ENCODE data around the gene ARHGAP1.

ARHGAP1 gene

GRCh38 chr11:46661836-46662235 lies 38.6 kb downstream of the ARHGAP1 start:
- DNase-seq (ENCODE audit: low read depth, low spot score), result no peak
- Histone ChIP-seq H3K9me3 (ENCODE audit: control insufficient read depth, insufficient read depth, low read length) (no peaks in the 10 kb centered on the region), H3K36me3 (ENCODE audit: control insufficient read depth, insufficient read depth, low read length) (peaks cover 11% of the 10 kb centered on the region), H3K27ac (ENCODE audit: low read length) (no peak overlapping the region), H3K4me3 (ENCODE audit: low read length) (no peak overlapping the region), H3K27me3 (ENCODE audit: control insufficient read depth, insufficient read depth, low read length) (no peaks in the 10 kb centered on the region), H3K4me1 (ENCODE audit: control insufficient read depth, insufficient read depth, low read length) (no peaks in the 10 kb centered on the region)

GRCh38 chr11:46659908-46660307 lies 40.5 kb downstream of the ARHGAP1 start:
- no peak overlapping the region for H3K4me3 ChIP-seq (ENCODE audit: low read length)
- no CpG with 5 or more reads among the region's 1 CpG for WGBS (ENCODE audit: insufficient coverage, insufficient read length)
- H3K36me3 ChIP-seq (ENCODE audit: control insufficient read depth, insufficient read depth, low read length), result peaks cover 9% of the 10 kb centered on the region
- H3K9me3 ChIP-seq (ENCODE audit: control insufficient read depth, insufficient read depth, low read length), result no peaks in the 10 kb centered on the region
- no peaks in the 10 kb centered on the region for H3K27me3 ChIP-seq (ENCODE audit: control insufficient read depth, insufficient read depth, low read length)
- no peak for DNase-seq (ENCODE audit: low read depth, low spot score)
- no peak overlapping the region for H3K27ac ChIP-seq (ENCODE audit: low read length)
- no peaks in the 10 kb centered on the region for H3K4me1 ChIP-seq (ENCODE audit: control insufficient read depth, insufficient read depth, low read length)

GRCh38 chr11:46658259-46658658 lies 42.2 kb downstream of the ARHGAP1 start:
- no CpG with 5 or more reads among the region's 4 CpGs for WGBS (ENCODE audit: insufficient coverage, insufficient read length)
- DNase-seq (ENCODE audit: low read depth, low spot score), result no peak
- no peak overlapping the region for H3K4me3 ChIP-seq (ENCODE audit: low read length)
- no peaks in the 10 kb centered on the region for H3K27me3 ChIP-seq (ENCODE audit: control insufficient read depth, insufficient read depth, low read length)
- H3K9me3 ChIP-seq (ENCODE audit: control insufficient read depth, insufficient read depth, low read length), result no peaks in the 10 kb centered on the region
- peaks cover 9% of the 10 kb centered on the region for H3K36me3 ChIP-seq (ENCODE audit: control insufficient read depth, insufficient read depth, low read length)
- no peak overlapping the region for H3K27ac ChIP-seq (ENCODE audit: low read length)
- H3K4me1 ChIP-seq (ENCODE audit: control insufficient read depth, insufficient read depth, low read length), result no peaks in the 10 kb centered on the region

- Histone ChIP-seq H3K36me3 (ENCODE audit: control insufficient read depth, insufficient read depth, low read length) (peaks cover 9% of the 10 kb centered on the region), H3K4me1 (ENCODE audit: control insufficient read depth, insufficient read depth, low read length) (no peaks in the 10 kb centered on the region), H3K27ac (ENCODE audit: low read length) (no peak overlapping the region), H3K27me3 (ENCODE audit: control insufficient read depth, insufficient read depth, low read length) (no peaks in the 10 kb centered on the region), H3K4me3 (ENCODE audit: low read length) (no peak overlapping the region), H3K9me3 (ENCODE audit: control insufficient read depth, insufficient read depth, low read length) (no peaks in the 10 kb centered on the region)
- no CpG with 5 or more reads among the region's 3 CpGs for WGBS (ENCODE audit: insufficient coverage, insufficient read length)
- DNase-seq (ENCODE audit: low read depth, low spot score), result no peak
Measured at GRCh38 chr11:46657186-46657585, 43.2 kb downstream of the ARHGAP1 start.

- WGBS (ENCODE audit: insufficient coverage, insufficient read length), result no CpG with 5 or more reads among the region's 4 CpGs
- peaks cover 13% of the 10 kb centered on the region for H3K36me3 ChIP-seq (ENCODE audit: control insufficient read depth, insufficient read depth, low read length)
- no peak for DNase-seq (ENCODE audit: low read depth, low spot score)
Measured at GRCh38 chr11:46655631-46656030, 44.8 kb downstream of the ARHGAP1 start.

GRCh38 chr11:46649180-46649738 lies 51.2 kb downstream of the ARHGAP1 start:
- Histone ChIP-seq H3K4me3 (ENCODE audit: low read length) (no peak overlapping the region), H3K4me1 (ENCODE audit: control insufficient read depth, insufficient read depth, low read length) (no peaks in the 10 kb centered on the region), H3K9me3 (ENCODE audit: control insufficient read depth, insufficient read depth, low read length) (no peaks in the 10 kb centered on the region), H3K36me3 (ENCODE audit: control insufficient read depth, insufficient read depth, low read length) (peaks cover 14% of the 10 kb centered on the region; the same call in 1 of the 2 replicates), H3K27me3 (ENCODE audit: control insufficient read depth, insufficient read depth, low read length) (no peaks in the 10 kb centered on the region), H3K27ac (ENCODE audit: low read length) (no peak overlapping the region)
- no CpG with 5 or more reads among the region's 2 CpGs for WGBS (ENCODE audit: insufficient coverage, insufficient read length)
- DNase-seq (ENCODE audit: low read depth, low spot score), result no peak

More at GRCh38 chr11:46655631-46656030, 44.8 kb downstream of the ARHGAP1 start:
- no peak overlapping the region for H3K27ac ChIP-seq (ENCODE audit: low read length)
- no peaks in the 10 kb centered on the region for H3K27me3 ChIP-seq (ENCODE audit: control insufficient read depth, insufficient read depth, low read length)
- H3K4me1 ChIP-seq (ENCODE audit: control insufficient read depth, insufficient read depth, low read length), result no peaks in the 10 kb centered on the region
- H3K9me3 ChIP-seq (ENCODE audit: control insufficient read depth, insufficient read depth, low read length), result no peaks in the 10 kb centered on the region
- H3K4me3 ChIP-seq (ENCODE audit: low read length), result no peak overlapping the region

GRCh38 chr11:46643986-46644385 lies 56.4 kb downstream of the ARHGAP1 start:
- H3K4me3 ChIP-seq (ENCODE audit: low read length), result no peak overlapping the region
- H3K4me1 ChIP-seq (ENCODE audit: control insufficient read depth, insufficient read depth, low read length), result no peaks in the 10 kb centered on the region
- H3K36me3 ChIP-seq (ENCODE audit: control insufficient read depth, insufficient read depth, low read length), result peaks cover 4% of the 10 kb centered on the region; the same call in 1 of the 2 replicates
- DNase-seq (ENCODE audit: low read depth, low spot score), result no peak
- no peaks in the 10 kb centered on the region for H3K27me3 ChIP-seq (ENCODE audit: control insufficient read depth, insufficient read depth, low read length)
- H3K9me3 ChIP-seq (ENCODE audit: control insufficient read depth, insufficient read depth, low read length), result no peaks in the 10 kb centered on the region
- H3K27ac ChIP-seq (ENCODE audit: low read length), result no peak overlapping the region

GRCh38 chr11:46643531-46643930 lies 56.9 kb downstream of the ARHGAP1 start:
- Histone ChIP-seq H3K4me1 (ENCODE audit: control insufficient read depth, insufficient read depth, low read length) (no peaks in the 10 kb centered on the region), H3K4me3 (ENCODE audit: low read length) (no peak overlapping the region), H3K27me3 (ENCODE audit: control insufficient read depth, insufficient read depth, low read length) (no peaks in the 10 kb centered on the region), H3K9me3 (ENCODE audit: control insufficient read depth, insufficient read depth, low read length) (no peaks in the 10 kb centered on the region), H3K36me3 (ENCODE audit: control insufficient read depth, insufficient read depth, low read length) (peaks cover 4% of the 10 kb centered on the region; the same call in 1 of the 2 replicates), H3K27ac (ENCODE audit: low read length) (no peak overlapping the region)
- no CpG with 5 or more reads among the region's 3 CpGs for WGBS (ENCODE audit: insufficient coverage, insufficient read length)
- DNase-seq (ENCODE audit: low read depth, low spot score), result no peak

GRCh38 chr11:46642627-46643335 lies 57.6 kb downstream of the ARHGAP1 start:
- no CpG with 5 or more reads among the region's 8 CpGs for WGBS (ENCODE audit: insufficient coverage, insufficient read length)
- DNase-seq (ENCODE audit: low read depth, low spot score), result no peak
- H3K36me3 ChIP-seq (ENCODE audit: control insufficient read depth, insufficient read depth, low read length), result peaks cover 4% of the 10 kb centered on the region; the same call in 1 of the 2 replicates
- no peaks in the 10 kb centered on the region for H3K27me3 ChIP-seq (ENCODE audit: control insufficient read depth, insufficient read depth, low read length)
- no peaks in the 10 kb centered on the region for H3K9me3 ChIP-seq (ENCODE audit: control insufficient read depth, insufficient read depth, low read length)
- no peaks in the 10 kb centered on the region for H3K4me1 ChIP-seq (ENCODE audit: control insufficient read depth, insufficient read depth, low read length)
- no peak overlapping the region for H3K27ac ChIP-seq (ENCODE audit: low read length)
- no peak overlapping the region for H3K4me3 ChIP-seq (ENCODE audit: low read length)

- H3K9me3 ChIP-seq (ENCODE audit: control insufficient read depth, insufficient read depth, low read length), result no peaks in the 10 kb centered on the region
- no peaks in the 10 kb centered on the region for H3K27me3 ChIP-seq (ENCODE audit: control insufficient read depth, insufficient read depth, low read length)
- no peak overlapping the region for H3K27ac ChIP-seq (ENCODE audit: low read length)
- DNase-seq (ENCODE audit: low read depth, low spot score), result no peak
- peaks cover 4% of the 10 kb centered on the region; the same call in 1 of the 2 replicates for H3K36me3 ChIP-seq (ENCODE audit: control insufficient read depth, insufficient read depth, low read length)
- no peak overlapping the region for H3K4me3 ChIP-seq (ENCODE audit: low read length)
- no peaks in the 10 kb centered on the region for H3K4me1 ChIP-seq (ENCODE audit: control insufficient read depth, insufficient read depth, low read length)
- WGBS (ENCODE audit: insufficient coverage, insufficient read length), result no CpG with 5 or more reads among the region's 3 CpGs
Measured at GRCh38 chr11:46641639-46642038, 58.8 kb downstream of the ARHGAP1 start.

All from iPS DF 6.9 (cell line).